ENCODE results near the gene LPA.
"Not testable (repeated sequence)": the region's sequence is repeated elsewhere in the genome, so short reads cannot be mapped to it uniquely, and the experiment has no call there.

The LPA gene

GRCh38 chr6:160676418-160676817, 12.3 kb upstream of the LPA start:
- DNase-seq; intact Hi-C loops (cut with DNase I): not testable (repeated sequence)

GRCh38 chr6:160668589-160668988, 4.5 kb upstream of the LPA start:
- intact Hi-C loops (cut with DNase I) = no loop called here
- no peak for DNase-seq

GRCh38 chr6:160667639-160668481, 3.8 kb upstream of the LPA start:
- intact Hi-C loops (cut with DNase I) = no loop called here
- peak in 2 of 42 donors; percentile 9 to 42 for DNase-seq

GRCh38 chr6:160662842-160663241, 1.2 kb downstream of the LPA start:
- no peak for DNase-seq
- intact Hi-C loops (cut with DNase I) = no loop called here

- intact Hi-C loops (cut with DNase I) = no loop called here
- no peak for DNase-seq
Observed at GRCh38 chr6:160662429-160662828, 1.6 kb downstream of the LPA start.

GRCh38 chr6:160661216-160661615, 2.9 kb downstream of the LPA start:
- intact Hi-C loops (cut with DNase I) = no loop called here
- DNase-seq = no peak

- intact Hi-C loops (cut with DNase I) = no loop called here
- no peak for DNase-seq
Observed at GRCh38 chr6:160659562-160659961, 4.5 kb downstream of the LPA start.

- peak in 3 of 42 donors; percentile 12 to 45 (median 34) for DNase-seq
Observed at GRCh38 chr6:160634706-160635105, 29.4 kb downstream of the LPA start.

GRCh38 chr6:160595838-160596832, 67.9 kb downstream of the LPA start:
- DNase-seq = no peak
- intact Hi-C loops (cut with DNase I) = no loop called here

More at GRCh38 chr6:160634706-160635105, 29.4 kb downstream of the LPA start:
- intact Hi-C loops (cut with DNase I) = no loop called here

GRCh38 chr6:160595297-160595696, 68.8 kb downstream of the LPA start:
- intact Hi-C loops (cut with DNase I); DNase-seq: not testable (repeated sequence)

- intact Hi-C loops (cut with DNase I) = no loop called here
- no peak for DNase-seq
Observed at GRCh38 chr6:160586374-160586773, 77.7 kb downstream of the LPA start.

- intact Hi-C loops (cut with DNase I) = no loop called here
- no peak for DNase-seq
Observed at GRCh38 chr6:160583794-160584193, 80.3 kb downstream of the LPA start.

GRCh38 chr6:160581406-160581805, 82.7 kb downstream of the LPA start:
- intact Hi-C loops (cut with DNase I) = no loop called here
- no peak for DNase-seq

- DNase-seq; intact Hi-C loops (cut with DNase I): not testable (repeated sequence)
Observed at GRCh38 chr6:160578515-160578914, 85.6 kb downstream of the LPA start.

- no peak for DNase-seq
- intact Hi-C loops (cut with DNase I) = no loop called here
Observed at GRCh38 chr6:160573943-160574342, 90.1 kb downstream of the LPA start.

- DNase-seq; intact Hi-C loops (cut with DNase I): not testable (repeated sequence)
Observed at GRCh38 chr6:160571201-160571600, 92.9 kb downstream of the LPA start.

GRCh38 chr6:160544802-160545201, 119.3 kb downstream of the LPA start:
- intact Hi-C loops (cut with DNase I) = no loop called here
- no peak for DNase-seq

GRCh38 chr6:160535270-160535669, 128.8 kb downstream of the LPA start:
- intact Hi-C loops (cut with DNase I) = no loop called here
- DNase-seq = no peak

- intact Hi-C loops (cut with DNase I) = no loop called here
- peak; percentile 14 to 89 (median 65) for DNase-seq
Observed at GRCh38 chr6:160534050-160534696, 129.9 kb downstream of the LPA start.
